Large intestine (tissue), 3 donors: ENCODE data around the gene PIP5KL1. TPM values are rescaled to one million over a fixed set of nuclear protein-coding genes. Genes with fewer than 3 reads are reported as not detected.
A peak's percentile ranks its signal among the peaks of the same experiment; 100 is the strongest.

Experiments used
- DNase-seq, 2 donors: peaks; one replicate each; pipeline versions ENCODE4 v3.0.0 to v3.0.0-alpha.2; 2013
- H3K27ac ChIP-seq: one replicate; pipeline ENCODE4 v1.5.1; 2013; ENCODE audit warnings: low read length
- H3K27me3 ChIP-seq: 2 replicates; pipeline ENCODE4 v1.6.1; 2013; ENCODE audit warnings: low read length; ENCODE audit not compliant: control insufficient read depth, insufficient read depth
- H3K36me3 ChIP-seq: 2 replicates; pipeline ENCODE4 v1.6.1; 2013; ENCODE audit warnings: low read length; ENCODE audit not compliant: control insufficient read depth, insufficient read depth
- H3K4me1 ChIP-seq: one replicate; pipeline ENCODE4 v1.6.1; 2013; ENCODE audit warnings: low read length; ENCODE audit not compliant: control insufficient read depth, insufficient read depth
- H3K4me3 ChIP-seq: one replicate; pipeline ENCODE4 v1.5.1; 2013; ENCODE audit warnings: low read length
- H3K9me3 ChIP-seq: one replicate; pipeline ENCODE4 v1.6.1; 2013; ENCODE audit warnings: mild to moderate bottlenecking, low read depth, low read length, moderate library complexity; ENCODE audit not compliant: control insufficient read depth
- WGBS: methylation state at CpG from one replicate; pipeline ENCODE4 v1.1.5; 2013; ENCODE audit warnings: low lambda C conversion rate; ENCODE audit not compliant: insufficient coverage; 5-methylcytosine and 5-hydroxymethylcytosine counted together
- polyA plus RNA-seq: library from polyadenylated mRNA; unstranded; fragments of 120-200 nt; gene quantifications from one replicate; pipeline ENCODE4 v1.2.1, GENCODE V29; 2013

The PIP5KL1 gene
- polyA plus RNA-seq, 1 donor: 0.79 TPM

GRCh38 chr9:127946728-127947127, 16.2 kb upstream of the PIP5KL1 start:
- H3K27ac ChIP-seq: no peak overlapping the region
- H3K4me1 ChIP-seq: peaks cover 30% of the 10 kb centered on the region
- H3K27me3 ChIP-seq: no peaks in the 10 kb centered on the region
- peaks cover 64% of the 10 kb centered on the region for H3K36me3 ChIP-seq
- peaks cover 2% of the 10 kb centered on the region for H3K9me3 ChIP-seq
- DNase-seq: peak in 1 of 2 donors; percentile 76
- no peak overlapping the region for H3K4me3 ChIP-seq
- WGBS: no CpG with 5 or more reads among the region's 3 CpGs

GRCh38 chr9:127945942-127946341, 15.4 kb upstream of the PIP5KL1 start:
- Histone ChIP-seq H3K4me3 (no peak overlapping the region), H3K4me1 (peaks cover 32% of the 10 kb centered on the region), H3K36me3 (peaks cover 64% of the 10 kb centered on the region), H3K27me3 (no peaks in the 10 kb centered on the region), H3K9me3 (peaks cover 2% of the 10 kb centered on the region), H3K27ac (no peak overlapping the region)
- DNase-seq: no peak
- WGBS: no CpG with 5 or more reads among the region's 9 CpGs

- no peak overlapping the region for H3K27ac ChIP-seq
- H3K4me1 ChIP-seq: peaks cover 30% of the 10 kb centered on the region
- no peaks in the 10 kb centered on the region for H3K27me3 ChIP-seq
- WGBS: no CpG with 5 or more reads among the region's 24 CpGs
- H3K4me3 ChIP-seq: no peak overlapping the region
- H3K36me3 ChIP-seq: peaks cover 64% of the 10 kb centered on the region
- no peak for DNase-seq
- H3K9me3 ChIP-seq: peaks cover 2% of the 10 kb centered on the region
These were observed 14.8 kb upstream of the PIP5KL1 start for GRCh38 chr9:127945338-127945737.

GRCh38 chr9:127944586-127945218, 14.1 kb upstream of the PIP5KL1 start:
- DNase-seq: no peak
- Histone ChIP-seq H3K36me3 (peaks cover 62% of the 10 kb centered on the region), H3K9me3 (peaks cover 2% of the 10 kb centered on the region), H3K27me3 (no peaks in the 10 kb centered on the region), H3K4me3 (no peak overlapping the region), H3K4me1 (peaks cover 30% of the 10 kb centered on the region), H3K27ac (no peak overlapping the region)
- no CpG with 5 or more reads among the region's 38 CpGs for WGBS

- no peak overlapping the region for H3K27ac ChIP-seq
- peaks cover 2% of the 10 kb centered on the region for H3K9me3 ChIP-seq
- no CpG with 5 or more reads among the region's 13 CpGs for WGBS
- peaks cover 59% of the 10 kb centered on the region for H3K36me3 ChIP-seq
- peaks cover 30% of the 10 kb centered on the region for H3K4me1 ChIP-seq
- DNase-seq: peak; percentile 69 to 79
- H3K27me3 ChIP-seq: no peaks in the 10 kb centered on the region
- no peak overlapping the region for H3K4me3 ChIP-seq
These were observed 13.2 kb upstream of the PIP5KL1 start for GRCh38 chr9:127943731-127944144.

- H3K36me3 ChIP-seq: peaks cover 53% of the 10 kb centered on the region
- no peak overlapping the region for H3K27ac ChIP-seq
- peaks cover 2% of the 10 kb centered on the region for H3K9me3 ChIP-seq
- no peak for DNase-seq
- no peaks in the 10 kb centered on the region for H3K27me3 ChIP-seq
- peaks cover 35% of the 10 kb centered on the region for H3K4me1 ChIP-seq
- H3K4me3 ChIP-seq: no peak overlapping the region
- WGBS: no CpG with 5 or more reads among the region's 14 CpGs
These were observed 12.6 kb upstream of the PIP5KL1 start for GRCh38 chr9:127943011-127943662.

GRCh38 chr9:127942216-127943010, 11.8 kb upstream of the PIP5KL1 start:
- Histone ChIP-seq H3K27ac (peak overlapping the region; percentile 47), H3K4me3 (no peak overlapping the region), H3K36me3 (peaks cover 46% of the 10 kb centered on the region), H3K9me3 (peaks cover 2% of the 10 kb centered on the region), H3K27me3 (no peaks in the 10 kb centered on the region), H3K4me1 (peaks cover 35% of the 10 kb centered on the region)
- no CpG with 5 or more reads among the region's 18 CpGs for WGBS
- peak in 1 of 2 donors; percentile 51 for DNase-seq

GRCh38 chr9:127941961-127942215, 11.3 kb upstream of the PIP5KL1 start:
- peaks cover 46% of the 10 kb centered on the region for H3K36me3 ChIP-seq

GRCh38 chr9:127941062-127941960, 10.7 kb upstream of the PIP5KL1 start:
- 66% methylated on average over 3 of the region's 18 CpGs for WGBS
- no peak overlapping the region for H3K4me3 ChIP-seq
- H3K4me1 ChIP-seq: peaks cover 31% of the 10 kb centered on the region
- peak overlapping the region; percentile 47 for H3K27ac ChIP-seq
- H3K36me3 ChIP-seq: peaks cover 46% of the 10 kb centered on the region
- DNase-seq: peak in 1 of 2 donors; percentile 51
- H3K27me3 ChIP-seq: no peaks in the 10 kb centered on the region
- H3K9me3 ChIP-seq: peaks cover 2% of the 10 kb centered on the region

More at GRCh38 chr9:127941961-127942215, 11.3 kb upstream of the PIP5KL1 start:
- H3K9me3 ChIP-seq: peaks cover 2% of the 10 kb centered on the region
- no CpG with 5 or more reads among the region's 3 CpGs for WGBS
- H3K4me3 ChIP-seq: no peak overlapping the region
- H3K27me3 ChIP-seq: no peaks in the 10 kb centered on the region
- H3K4me1 ChIP-seq: peaks cover 32% of the 10 kb centered on the region
- peak overlapping the region; percentile 47 for H3K27ac ChIP-seq
- DNase-seq: peak in 1 of 2 donors; percentile 50

- peaks cover 2% of the 10 kb centered on the region for H3K9me3 ChIP-seq
- DNase-seq: no peak
These were observed 10.0 kb upstream of the PIP5KL1 start for GRCh38 chr9:127940593-127940992.

More at GRCh38 chr9:127940593-127940992, 10.0 kb upstream of the PIP5KL1 start:
- Histone ChIP-seq H3K27me3 (no peaks in the 10 kb centered on the region), H3K36me3 (peaks cover 44% of the 10 kb centered on the region), H3K4me1 (peaks cover 30% of the 10 kb centered on the region), H3K27ac (no peak overlapping the region), H3K4me3 (no peak overlapping the region)
- 89% methylated on average over 1 of the region's 4 CpGs for WGBS
